GM12801 (cell line): ENCODE measurements around the gene CACNG3.

Experiments used
- CTCF ChIP-seq: IDR thresholded peaks from one replicate; pipeline ENCODE4 v1.5.1; 2011; ENCODE audit warnings: control low read depth; ENCODE audit not compliant: insufficient read length; ENCODE audit errors: extremely low read depth

CACNG3 gene

DNA sequence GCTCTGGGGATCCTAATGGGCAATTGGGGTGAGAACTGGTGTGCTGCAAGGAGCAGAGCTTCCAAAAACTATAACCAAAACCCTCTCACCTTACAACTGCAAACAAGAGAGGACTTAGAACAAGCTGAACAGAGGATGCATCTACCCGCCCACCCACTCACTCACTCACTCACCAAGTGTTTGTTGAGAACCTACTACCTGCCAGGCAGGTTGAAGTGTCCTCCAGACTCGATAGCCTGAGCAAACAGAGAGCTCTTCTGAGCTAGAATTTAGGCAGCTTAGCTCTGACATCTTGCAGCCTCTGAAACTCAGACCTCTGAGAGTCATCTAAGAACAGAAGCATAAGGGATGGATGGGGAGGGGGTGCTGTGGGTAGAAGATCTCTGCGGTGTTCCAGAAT lies 41.2 kb downstream of the CACNG3 start:
- TF ChIP-seq CTCF = no peak

DNA sequence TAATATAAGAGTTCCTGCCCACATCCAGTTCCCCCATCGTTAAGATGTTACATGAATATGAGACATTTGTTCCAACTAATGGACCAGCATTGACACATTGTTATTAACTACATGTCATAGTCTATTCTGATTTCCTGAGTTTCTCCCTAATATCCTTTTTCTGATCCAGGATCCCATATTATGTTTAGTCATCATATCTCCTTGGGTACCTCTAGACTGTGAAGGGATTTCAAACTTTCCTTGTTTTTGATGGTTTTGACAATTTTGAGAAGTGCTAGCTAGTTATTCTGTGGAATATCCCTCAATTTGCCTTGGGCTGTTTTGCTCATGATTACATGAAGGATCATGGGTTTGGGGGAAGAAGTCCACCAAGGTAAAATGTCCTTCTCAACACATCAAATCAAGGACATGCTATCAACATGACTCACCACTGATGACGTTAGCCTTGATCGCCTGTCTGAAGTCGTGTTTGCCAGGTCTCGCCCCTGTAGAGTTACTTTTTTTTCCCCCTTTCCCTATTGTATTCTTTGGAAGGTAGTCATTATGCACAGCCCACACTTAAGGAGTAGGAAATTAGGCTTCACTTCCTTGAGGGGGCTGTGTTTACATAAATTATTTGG lies 42.5 kb downstream of the CACNG3 start:
- no peak for TF ChIP-seq CTCF

DNA sequence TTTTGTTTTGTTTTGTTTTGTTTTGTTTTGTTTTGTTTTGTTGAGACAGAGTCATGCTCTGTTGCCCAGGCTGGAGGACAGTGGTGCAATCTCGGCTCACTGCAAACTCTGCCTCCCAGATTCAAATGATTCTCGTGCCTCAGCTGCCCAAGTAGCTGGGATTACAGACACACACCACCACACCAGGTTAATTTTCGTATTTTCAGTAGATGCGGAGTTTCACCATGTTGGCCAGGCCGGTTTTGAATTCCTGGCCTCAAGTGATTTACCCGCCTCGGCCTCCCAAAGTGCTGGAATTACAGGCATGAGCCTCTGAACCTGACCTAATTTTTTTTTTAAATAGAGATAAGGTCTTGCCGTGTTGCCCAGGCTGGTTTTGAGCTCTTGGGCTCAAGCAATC lies 46.5 kb downstream of the CACNG3 start:
- no peak for TF ChIP-seq CTCF

GRCh38 chr16:24308200-24308599 lies 52.1 kb downstream of the CACNG3 start:
- TF ChIP-seq CTCF = no peak

DNA sequence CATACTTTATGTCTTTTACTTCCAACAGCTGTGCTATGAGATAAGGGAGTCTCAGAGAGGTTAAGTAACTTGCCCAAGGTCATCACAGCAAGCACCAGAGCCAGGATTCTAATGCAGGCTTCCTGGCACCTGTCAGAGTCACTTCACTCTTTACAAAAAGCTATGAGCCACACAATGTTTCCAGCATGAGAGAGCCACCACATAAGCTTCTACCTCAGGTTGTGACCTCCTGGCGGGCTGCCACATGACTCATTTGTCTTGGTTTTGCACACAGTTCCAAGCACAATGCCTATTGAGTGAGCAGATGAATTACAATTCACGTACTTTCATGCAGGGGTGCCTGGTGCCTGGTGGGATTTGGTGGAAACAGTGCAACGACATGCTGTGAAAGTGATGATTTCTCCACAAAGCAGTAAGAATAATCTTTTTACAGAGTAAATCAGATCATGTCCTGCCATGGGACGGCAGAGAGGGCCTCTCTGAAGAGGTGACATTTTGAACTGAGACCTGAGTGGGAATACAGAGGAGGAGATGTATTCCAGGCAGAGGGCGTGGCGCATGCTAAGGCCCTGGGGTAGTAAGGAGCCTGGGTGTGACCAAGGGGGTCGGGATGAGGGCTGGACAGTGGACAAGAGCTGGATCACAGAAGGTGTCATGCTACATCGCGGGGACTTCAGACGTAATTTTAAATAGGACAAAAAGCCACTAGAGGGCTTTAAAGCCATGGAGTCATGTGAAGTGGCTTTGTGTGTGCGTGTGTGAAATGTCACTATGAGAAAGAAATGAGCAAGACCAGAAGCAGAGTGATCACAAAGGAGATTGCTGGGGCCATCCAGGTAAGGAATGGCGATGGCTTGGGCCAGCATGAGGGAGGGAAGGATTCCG lies 53.4 kb downstream of the CACNG3 start:
- TF ChIP-seq CTCF = no peak

DNA sequence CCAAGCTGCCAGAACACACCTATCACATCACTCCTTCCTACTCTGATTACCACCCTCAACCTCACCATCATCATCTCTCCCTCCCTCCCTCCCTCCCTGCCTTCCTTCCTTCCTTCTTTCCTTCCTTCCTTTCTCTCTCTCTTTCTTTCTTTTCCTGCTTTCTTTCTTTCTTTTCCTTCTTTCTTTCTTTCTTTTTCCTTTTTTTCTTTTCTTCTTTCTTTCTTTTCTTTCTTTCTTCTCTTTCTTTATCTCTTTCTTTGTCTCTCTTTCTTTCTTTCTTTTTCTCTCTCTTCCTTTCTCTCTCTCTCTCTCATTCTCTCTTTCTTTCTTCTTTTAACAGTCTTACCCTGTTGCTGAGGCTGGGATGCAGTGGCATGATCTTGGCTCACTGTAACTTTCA lies 59.2 kb downstream of the CACNG3 start:
- TF ChIP-seq CTCF = no peak

DNA sequence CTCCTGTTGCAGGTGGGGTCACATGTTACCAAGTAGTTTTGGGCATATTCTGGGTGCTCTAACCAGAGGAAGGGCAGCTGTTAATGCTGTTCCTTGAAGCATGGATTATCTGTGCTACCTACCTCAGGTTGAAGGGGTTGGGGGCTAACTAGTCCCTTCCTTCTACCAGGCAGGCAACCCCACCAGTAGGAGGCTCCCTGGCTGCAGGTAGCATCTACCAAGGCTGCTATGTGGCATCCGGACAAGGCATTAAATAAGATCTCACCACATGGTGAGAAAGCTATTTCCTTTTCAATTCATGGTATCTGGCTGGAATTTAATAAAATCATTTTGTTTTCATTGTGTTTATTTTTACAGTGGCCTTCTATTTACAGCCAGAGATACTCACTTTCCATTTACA lies 62.5 kb downstream of the CACNG3 start:
- no peak for TF ChIP-seq CTCF
